T-helper 17 cell (primary cell): ENCODE data around the gene KAZN. TPM values are rescaled to one million over a fixed set of nuclear protein-coding genes. Genes with fewer than 3 reads are reported as not detected.

ENCODE experiments used
- ATAC-seq: fragments of 150-1000 bp; cut with Tn5 transposase; 2 replicates; pipeline ENCODE4 v1.10.0; 2021; ENCODE audit warnings: mild to moderate bottlenecking, moderate library complexity
- DNase-seq, 3 donors: peaks; one replicate each; pipeline versions ENCODE4 v3.0.0 to v3.0.0-alpha.2; 2020 to 2021
- H3K9me3 ChIP-seq: one replicate; pipeline ENCODE4 v1.7.0; 2013; ENCODE audit warnings: low read length, mild to moderate bottlenecking; ENCODE audit not compliant: control insufficient read depth, poor library complexity, severe bottlenecking
- H3K27ac Mint-ChIP-seq: one replicate; pipeline ENCODE4 v1.8.0; 2022; ENCODE audit warnings: mild to moderate bottlenecking, moderate library complexity, mixed read lengths
- H3K27me3 Mint-ChIP-seq: one replicate; pipeline ENCODE4 v1.8.0; 2022; ENCODE audit warnings: mixed read lengths
- H3K36me3 Mint-ChIP-seq: one replicate; pipeline ENCODE4 v1.8.0; 2022; ENCODE audit warnings: low read depth, mixed read lengths
- H3K4me1 Mint-ChIP-seq: one replicate; pipeline ENCODE4 v1.8.0; 2022; ENCODE audit warnings: mild to moderate bottlenecking, mixed read lengths
- H3K4me3 Mint-ChIP-seq: one replicate; pipeline ENCODE4 v1.8.0; 2022; ENCODE audit warnings: mild to moderate bottlenecking, moderate library complexity, mixed read lengths
- total RNA-seq, 4 donors: library from RNA in 2 of 4; stranded (reverse) in 2 of 4; gene quantifications; one replicate each; pipeline ENCODE4 v1.2.3 and lab custom pipeline; 2022 to 2026

The KAZN gene
- total RNA-seq, 2 donors from 2014 or later, result 0.10 to 0.62 TPM

DNA sequence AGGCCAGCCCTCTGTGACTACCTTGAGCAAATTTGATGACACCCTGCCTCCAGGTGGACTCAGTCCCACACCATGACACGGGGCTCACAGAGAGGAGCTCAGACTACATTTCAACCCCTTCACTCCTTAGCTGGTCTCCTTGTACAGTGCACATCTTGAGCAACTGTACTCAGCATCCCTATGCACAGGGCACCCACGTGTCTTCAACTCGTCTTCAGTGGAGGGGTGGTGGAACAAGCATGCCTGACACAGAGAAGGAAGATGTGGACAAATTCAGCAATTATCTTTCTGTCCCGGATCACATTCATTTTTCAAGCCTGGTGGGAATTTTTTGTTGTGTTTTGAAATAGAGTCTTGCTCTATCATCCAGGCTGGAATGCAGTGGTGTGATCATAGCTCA is 213.7 kb downstream of the KAZN start:
- no peaks in the 10 kb centered on the region for H3K36me3 Mint-ChIP-seq
- H3K9me3 ChIP-seq, result no peaks in the 10 kb centered on the region
- H3K4me3 Mint-ChIP-seq, result no peak overlapping the region
- H3K4me1 Mint-ChIP-seq, result no peaks in the 10 kb centered on the region
- DNase-seq, result no peak
- no peak overlapping the region for H3K27ac Mint-ChIP-seq
- no peaks in the 10 kb centered on the region for H3K27me3 Mint-ChIP-seq
- ATAC-seq, result no peak

DNA sequence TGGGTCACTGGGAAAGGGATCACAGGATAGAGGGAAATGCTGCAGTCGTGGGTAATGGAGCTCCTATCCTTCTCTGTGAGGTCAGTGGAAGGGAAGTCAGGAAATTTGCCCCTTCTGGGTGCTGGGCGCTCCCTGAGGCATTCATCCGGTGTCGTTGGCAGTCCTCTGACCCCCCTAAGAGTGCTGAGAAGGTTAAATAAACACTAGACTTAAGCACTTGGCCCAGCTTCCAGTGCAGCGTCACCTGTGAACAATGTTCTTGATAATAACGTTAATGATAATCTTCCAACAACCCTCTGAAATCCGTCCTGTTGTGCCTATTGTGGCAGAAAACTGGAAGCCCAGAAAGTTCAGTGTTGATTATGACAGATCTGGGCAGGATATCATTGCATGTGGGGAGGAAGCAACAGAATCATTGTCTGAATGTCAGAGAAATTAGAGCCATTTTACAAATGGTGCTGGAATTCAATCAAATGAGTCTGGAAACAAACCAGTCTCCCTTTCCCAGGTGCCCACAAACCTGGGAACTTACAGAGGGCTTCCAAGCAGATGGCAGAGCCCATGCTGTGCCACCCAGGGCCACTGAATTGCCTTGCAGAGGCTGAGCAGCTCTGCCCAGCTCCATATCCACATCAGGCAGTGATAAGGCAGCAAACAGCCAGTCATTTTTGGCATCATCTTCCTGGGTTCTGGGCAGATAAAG is 216.8 kb downstream of the KAZN start:
- H3K9me3 ChIP-seq, result no peaks in the 10 kb centered on the region
- H3K27me3 Mint-ChIP-seq, result peaks cover 8% of the 10 kb centered on the region
- H3K27ac Mint-ChIP-seq, result no peak overlapping the region
- H3K4me3 Mint-ChIP-seq, result no peak overlapping the region
- H3K4me1 Mint-ChIP-seq, result no peaks in the 10 kb centered on the region
- H3K36me3 Mint-ChIP-seq, result no peaks in the 10 kb centered on the region
- ATAC-seq (no peak), DNase-seq (no peak)

DNA sequence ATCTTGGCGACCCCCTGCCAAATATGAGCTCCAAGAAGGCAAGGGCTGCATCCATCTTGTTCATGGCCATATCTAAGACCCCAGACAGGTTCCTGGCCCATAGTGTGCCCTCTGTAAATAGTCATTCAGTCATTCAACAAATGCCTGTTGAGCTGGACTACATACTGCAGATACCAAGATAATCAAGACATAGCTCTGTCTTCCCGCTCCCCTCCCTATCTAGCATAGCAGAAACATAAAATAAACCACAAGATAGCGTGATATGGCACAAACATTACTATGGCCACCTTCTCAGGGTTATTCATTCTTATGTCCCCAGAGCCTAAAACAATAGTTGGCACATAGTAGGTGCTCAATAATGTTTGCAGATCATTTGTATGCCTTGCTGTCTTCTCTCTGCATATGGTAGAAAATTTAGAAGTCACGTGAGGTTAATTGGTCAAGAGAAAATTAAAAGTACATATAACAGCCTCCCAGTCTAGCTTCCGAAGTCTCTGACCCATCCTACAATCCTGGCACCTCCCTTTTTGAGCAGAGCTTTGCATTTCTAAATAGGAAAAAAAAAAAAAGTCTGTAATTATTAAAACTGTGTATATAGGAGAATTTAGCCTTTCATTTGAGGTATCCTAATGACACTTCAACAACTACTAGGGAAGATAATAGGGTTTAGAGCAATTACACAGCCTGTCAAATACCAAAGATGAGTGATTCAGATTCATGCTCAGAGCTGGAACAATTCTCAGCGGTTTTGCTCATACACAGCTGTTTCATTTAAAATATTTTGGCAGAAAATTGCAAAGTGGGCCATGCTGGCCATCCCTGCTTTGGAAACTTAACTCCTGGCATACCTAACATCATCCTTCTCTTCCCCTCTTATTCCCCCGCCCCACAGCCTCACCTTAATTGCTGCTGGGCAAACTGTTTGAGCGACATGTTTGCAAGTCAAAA is 219.0 kb downstream of the KAZN start:
- Mint-ChIP-seq H3K4me3 (no peak overlapping the region), H3K27ac (no peak overlapping the region), H3K36me3 (no peaks in the 10 kb centered on the region), H3K4me1 (no peaks in the 10 kb centered on the region), H3K27me3 (peaks cover 15% of the 10 kb centered on the region)
- no peak for DNase-seq
- no peaks in the 10 kb centered on the region for H3K9me3 ChIP-seq
- no peak for ATAC-seq

DNA sequence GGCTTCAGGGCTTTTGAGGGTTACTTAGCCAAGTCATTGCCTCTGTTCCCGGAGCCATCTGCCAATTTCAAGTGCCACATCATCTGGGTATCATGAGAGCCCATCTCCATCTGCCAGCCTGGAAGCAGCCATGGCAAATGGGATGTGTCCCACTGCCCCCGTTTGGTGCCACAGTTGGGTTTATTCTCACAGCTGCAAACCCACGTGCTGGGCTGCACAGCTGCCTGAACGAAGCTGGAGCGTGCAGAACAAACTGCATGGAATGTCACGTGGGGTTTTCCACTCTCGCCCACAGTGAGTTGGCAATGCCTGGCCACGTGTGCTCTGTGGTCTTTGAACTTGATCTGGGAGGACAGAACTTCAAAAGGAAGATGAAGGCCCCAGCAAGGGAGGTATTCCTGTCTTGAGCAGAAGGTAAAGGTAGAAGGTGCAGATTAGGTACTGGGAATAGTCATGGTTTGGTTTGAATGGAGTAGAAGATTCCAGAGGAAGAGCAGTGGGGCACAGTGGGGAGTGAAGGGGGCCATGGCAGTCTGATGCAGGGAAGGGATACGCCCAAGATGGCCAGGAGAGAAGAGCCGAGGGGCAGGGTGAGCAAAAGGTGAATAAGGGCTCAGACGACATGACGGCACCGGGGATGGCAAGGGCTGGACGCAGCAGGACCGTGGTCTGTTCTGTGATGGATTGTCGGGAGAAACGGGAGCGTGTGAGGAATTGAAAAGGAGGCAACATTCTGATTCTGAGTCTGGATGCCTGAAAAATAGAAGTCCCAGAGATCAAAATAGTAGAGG is 222.0 kb downstream of the KAZN start:
- H3K27ac Mint-ChIP-seq, result no peak overlapping the region
- H3K4me1 Mint-ChIP-seq, result no peaks in the 10 kb centered on the region
- peaks cover 24% of the 10 kb centered on the region for H3K27me3 Mint-ChIP-seq
- H3K9me3 ChIP-seq, result no peaks in the 10 kb centered on the region
- no peak for DNase-seq
- ATAC-seq, result no peak
- no peaks in the 10 kb centered on the region for H3K36me3 Mint-ChIP-seq
- H3K4me3 Mint-ChIP-seq, result no peak overlapping the region

DNA sequence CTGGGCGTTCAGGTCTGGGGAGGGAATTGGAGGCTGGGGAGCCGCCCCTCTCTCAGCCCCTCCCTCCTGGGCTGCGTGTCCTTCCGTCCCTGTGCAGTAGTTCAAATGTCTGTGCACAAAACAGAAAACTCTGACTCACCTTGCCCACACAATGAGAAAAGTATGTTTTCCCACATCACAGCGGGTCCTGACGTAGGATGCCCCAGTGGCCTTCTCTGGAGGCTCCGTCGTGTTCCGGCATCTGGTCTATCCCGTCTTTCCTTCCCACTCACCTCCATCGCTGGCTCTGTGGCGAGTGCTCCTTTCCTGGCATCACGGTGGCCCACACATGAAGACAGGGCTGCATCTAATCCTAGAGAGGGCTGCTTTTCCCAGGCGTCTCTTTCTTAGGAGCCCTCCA is 224.0 kb downstream of the KAZN start:
- DNase-seq (no peak), ATAC-seq (no peak)
- Mint-ChIP-seq H3K4me1 (no peaks in the 10 kb centered on the region), H3K4me3 (no peak overlapping the region), H3K27ac (no peak overlapping the region), H3K36me3 (no peaks in the 10 kb centered on the region), H3K27me3 (peaks cover 29% of the 10 kb centered on the region)
- no peaks in the 10 kb centered on the region for H3K9me3 ChIP-seq

DNA sequence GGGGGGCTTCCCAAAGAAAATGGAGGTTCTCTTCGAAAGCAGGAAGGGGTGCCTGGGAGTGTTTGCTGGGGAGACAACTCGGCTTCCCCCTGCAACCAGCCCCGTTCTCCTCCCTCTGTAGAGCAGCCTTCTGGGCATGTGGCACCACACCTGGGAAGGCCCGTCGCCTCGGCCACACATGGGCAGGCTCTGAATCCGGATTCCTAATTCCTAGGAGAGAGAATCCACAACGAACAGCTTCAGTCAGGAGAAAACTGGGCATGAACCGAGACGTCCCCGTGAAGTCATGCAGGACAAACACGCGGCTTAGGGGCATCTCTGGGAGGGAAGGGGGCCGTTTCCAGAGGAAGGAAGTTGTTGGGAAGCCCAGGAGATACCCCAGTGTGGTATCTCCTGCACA is 224.5 kb downstream of the KAZN start:
- no peaks in the 10 kb centered on the region for H3K9me3 ChIP-seq
- Mint-ChIP-seq H3K4me1 (no peaks in the 10 kb centered on the region), H3K27ac (no peak overlapping the region), H3K36me3 (no peaks in the 10 kb centered on the region), H3K4me3 (no peak overlapping the region), H3K27me3 (peaks cover 27% of the 10 kb centered on the region)
- DNase-seq (no peak), ATAC-seq (no peak)

DNA sequence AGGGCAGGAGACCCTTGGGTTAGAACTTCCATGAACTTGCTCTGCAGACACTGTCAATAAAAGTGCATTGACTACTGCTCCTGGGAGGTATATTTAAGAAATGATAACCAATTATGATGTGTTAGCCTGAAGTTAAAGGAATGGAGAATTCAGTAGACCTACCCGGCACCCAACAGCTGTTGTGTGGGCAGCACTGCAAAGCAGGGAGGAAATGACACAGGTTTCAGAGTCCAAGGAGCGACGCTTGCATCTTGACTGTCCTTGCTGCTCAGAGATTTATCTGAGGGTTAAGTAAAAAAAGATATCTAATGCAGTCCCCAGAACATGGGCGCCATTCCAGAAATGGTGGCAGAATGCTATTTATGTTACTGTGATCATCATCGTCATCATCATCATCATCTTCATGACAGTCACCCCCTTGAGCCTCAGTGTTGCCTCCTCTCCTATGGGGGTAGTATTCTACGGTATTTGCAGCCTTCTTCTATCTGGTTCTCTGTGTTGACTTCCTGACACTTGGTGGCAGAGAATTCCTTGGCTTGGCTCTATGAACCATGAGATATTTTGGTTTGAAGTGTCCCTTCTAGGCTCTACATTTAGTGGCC is 225.9 kb downstream of the KAZN start:
- DNase-seq, result no peak
- no peak for ATAC-seq
- H3K27me3 Mint-ChIP-seq, result peaks cover 22% of the 10 kb centered on the region
- H3K27ac Mint-ChIP-seq, result no peak overlapping the region
- H3K4me3 Mint-ChIP-seq, result no peak overlapping the region
- no peaks in the 10 kb centered on the region for H3K4me1 Mint-ChIP-seq
- no peaks in the 10 kb centered on the region for H3K36me3 Mint-ChIP-seq
- no peaks in the 10 kb centered on the region for H3K9me3 ChIP-seq

DNA sequence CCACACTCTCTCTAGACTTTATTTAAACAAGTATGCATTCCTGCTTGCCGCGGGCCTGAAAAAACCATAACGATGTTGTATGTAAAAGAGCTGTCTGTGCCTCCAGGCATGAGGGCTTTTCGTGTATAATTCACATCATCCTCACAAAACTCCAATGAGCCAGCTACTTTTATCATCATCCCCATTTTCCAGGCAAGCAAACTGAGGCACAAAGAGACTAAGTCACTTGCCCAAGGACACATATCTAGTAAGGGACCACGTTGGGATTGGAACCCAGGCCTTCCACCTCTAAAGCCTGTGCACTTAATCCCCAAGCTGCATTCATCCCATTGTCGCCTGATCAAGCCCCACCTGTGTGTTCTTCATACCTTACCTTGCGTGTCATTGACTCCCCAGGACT is 226.9 kb downstream of the KAZN start:
- H3K27me3 Mint-ChIP-seq, result peaks cover 26% of the 10 kb centered on the region
- H3K4me1 Mint-ChIP-seq, result no peaks in the 10 kb centered on the region
- no peaks in the 10 kb centered on the region for H3K9me3 ChIP-seq
- ATAC-seq, result no peak
- no peak for DNase-seq
- no peak overlapping the region for H3K27ac Mint-ChIP-seq
- H3K4me3 Mint-ChIP-seq, result no peak overlapping the region
- H3K36me3 Mint-ChIP-seq, result no peaks in the 10 kb centered on the region

DNA sequence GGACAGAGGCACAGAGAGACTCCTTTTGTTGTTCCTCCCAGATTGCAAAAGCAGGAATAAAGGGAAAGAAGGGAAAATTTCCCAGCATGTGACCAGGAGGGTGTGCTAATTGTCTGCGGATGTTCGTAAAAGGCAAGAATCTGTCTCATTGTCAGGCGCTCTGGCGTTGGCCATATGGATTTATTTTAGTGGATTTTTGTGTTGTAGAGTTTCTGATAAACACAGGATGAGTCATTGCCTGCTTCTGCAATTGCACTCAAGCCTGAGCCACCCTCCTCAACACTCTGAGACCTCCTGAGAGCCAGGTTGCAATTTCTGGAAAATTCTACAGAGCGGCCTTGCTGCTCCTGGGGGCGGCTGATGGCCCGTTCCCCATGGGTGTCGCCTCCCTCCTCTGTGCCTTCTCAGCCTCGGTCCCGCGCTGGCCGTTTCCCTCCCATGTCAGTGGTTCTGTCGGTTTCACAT is 227.7 kb downstream of the KAZN start:
- peaks cover 27% of the 10 kb centered on the region for H3K27me3 Mint-ChIP-seq
- DNase-seq (no peak), ATAC-seq (no peak)
- no peaks in the 10 kb centered on the region for H3K36me3 Mint-ChIP-seq
- H3K4me3 Mint-ChIP-seq, result no peak overlapping the region
- H3K27ac Mint-ChIP-seq, result no peak overlapping the region
- no peaks in the 10 kb centered on the region for H3K9me3 ChIP-seq
- no peaks in the 10 kb centered on the region for H3K4me1 Mint-ChIP-seq

DNA sequence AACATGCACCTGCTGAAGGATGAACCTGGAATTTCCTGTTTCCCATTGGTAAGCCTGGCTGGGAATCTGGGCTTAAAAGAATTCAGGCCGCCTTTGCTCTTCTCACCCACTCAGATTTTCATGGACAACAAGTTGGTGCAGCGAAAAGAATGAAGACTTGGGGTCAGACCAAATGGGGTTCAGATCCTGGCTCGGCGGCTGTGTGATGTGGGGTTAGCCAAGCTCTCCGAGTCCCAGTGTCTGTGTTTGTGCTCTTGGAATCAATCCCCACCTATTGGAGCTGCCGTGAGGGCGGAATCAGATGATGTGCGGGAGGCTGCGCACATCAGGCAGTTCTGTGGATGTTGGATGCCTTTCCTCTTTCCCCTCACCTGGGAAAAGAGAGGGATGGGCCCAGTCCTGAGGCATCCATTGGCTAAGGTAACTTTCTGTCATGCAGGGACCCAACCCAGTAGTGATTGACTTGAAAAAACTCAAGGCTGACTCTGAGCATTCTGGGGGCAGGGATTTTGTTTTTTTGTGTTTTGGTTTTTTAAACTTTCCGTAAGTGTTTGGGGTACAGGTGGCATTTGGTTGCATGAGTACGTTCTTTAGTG is 228.3 kb downstream of the KAZN start:
- no peak for ATAC-seq
- Mint-ChIP-seq H3K36me3 (no peaks in the 10 kb centered on the region), H3K4me3 (no peak overlapping the region), H3K4me1 (no peaks in the 10 kb centered on the region), H3K27ac (no peak overlapping the region), H3K27me3 (peaks cover 26% of the 10 kb centered on the region)
- H3K9me3 ChIP-seq, result no peaks in the 10 kb centered on the region
- no peak for DNase-seq

DNA sequence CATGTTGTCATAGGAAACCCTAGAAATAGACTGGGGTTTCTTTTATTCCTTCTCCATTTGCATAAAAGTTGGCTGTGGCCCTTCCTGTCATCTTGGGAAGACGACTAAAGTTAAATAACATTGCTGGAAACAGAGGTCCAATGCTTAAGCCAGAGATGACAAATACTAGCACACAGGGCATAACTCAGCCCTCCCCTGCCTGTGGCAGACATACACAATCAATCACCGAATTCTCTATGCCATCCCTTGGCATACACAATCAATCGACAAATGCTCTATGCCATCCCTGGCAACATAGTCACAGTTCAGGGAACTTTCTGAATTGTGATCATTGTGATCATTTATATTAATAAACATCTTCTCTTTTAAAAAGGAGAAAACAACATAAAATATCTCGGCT is 229.4 kb downstream of the KAZN start:
- Mint-ChIP-seq H3K4me1 (no peaks in the 10 kb centered on the region), H3K4me3 (no peak overlapping the region), H3K36me3 (no peaks in the 10 kb centered on the region), H3K27me3 (peaks cover 16% of the 10 kb centered on the region), H3K27ac (no peak overlapping the region)
- no peaks in the 10 kb centered on the region for H3K9me3 ChIP-seq
- no peak for DNase-seq
- no peak for ATAC-seq

DNA sequence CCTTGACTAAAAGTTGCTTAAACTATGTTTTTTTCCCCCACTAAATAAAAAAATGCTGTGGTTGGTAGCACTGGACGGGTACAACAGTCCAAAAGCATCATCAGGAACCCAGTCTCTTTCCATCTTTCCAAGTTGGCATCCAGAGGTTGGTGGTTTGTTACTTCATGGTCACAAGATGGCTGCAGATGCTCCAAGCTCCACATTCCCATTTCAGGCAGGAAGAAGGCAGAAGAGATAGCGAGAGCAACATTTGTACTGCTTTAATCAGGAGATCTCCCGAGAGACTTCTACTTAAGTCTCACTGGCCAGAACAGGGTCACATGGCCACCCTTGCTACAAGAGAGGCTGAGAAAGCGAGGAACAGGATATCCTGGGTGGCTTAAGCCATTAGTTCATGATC is 230.2 kb downstream of the KAZN start:
- ATAC-seq (no peak), DNase-seq (no peak)
- Mint-ChIP-seq H3K4me3 (no peak overlapping the region), H3K36me3 (no peaks in the 10 kb centered on the region), H3K27me3 (peaks cover 11% of the 10 kb centered on the region), H3K27ac (no peak overlapping the region), H3K4me1 (no peaks in the 10 kb centered on the region)
- no peaks in the 10 kb centered on the region for H3K9me3 ChIP-seq
